ENCODE measurements around the gene INPP5A.

DNA sequence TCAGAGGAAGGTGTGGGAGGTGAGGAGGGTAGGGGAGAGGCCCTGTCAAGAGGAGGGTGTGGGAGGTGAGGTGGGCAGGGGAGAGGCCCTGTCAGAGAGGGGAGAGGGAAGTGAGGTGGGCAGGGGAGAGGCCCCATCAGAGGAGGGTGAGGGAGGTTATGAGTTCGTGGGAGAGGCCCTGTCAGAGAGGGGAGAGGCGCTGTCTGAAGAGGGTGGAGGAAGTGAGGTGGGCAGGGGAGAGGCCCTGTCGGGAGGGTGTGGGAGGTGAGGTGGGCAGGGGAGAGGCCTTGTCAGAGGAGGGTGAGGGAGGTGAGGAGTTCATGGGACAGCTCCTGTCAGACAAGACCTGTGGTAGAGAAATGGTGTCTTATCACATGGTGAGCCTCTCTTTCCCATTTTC, 74.4 kb downstream of the INPP5A start:
- TF ChIP-seq CTCF (conservative IDR thresholded peaks at IDR 0.05; ENCODE audit: low read depth, low read length) (no peak), EZH2 (IDR thresholded peaks at IDR 0.05; ENCODE audit: low read length, unreplicated experiment) (no peak)

Measured in PC-3 (cell line).